H9 (cell line): Measurements from ENCODE around the gene AMT. TPM values are rescaled to one million over a fixed set of nuclear protein-coding genes. Genes with fewer than 3 reads are reported as not detected.

Experiments
- DNase-seq: peaks from one replicate; pipeline ENCODE4 v3.0.0-alpha.2; 2017
- H2AFZ ChIP-seq: one replicate; pipeline ENCODE4 v1.6.1; 2013; ENCODE audit warnings: mild to moderate bottlenecking, low read length, control low read depth, moderate library complexity
- H2AK5ac ChIP-seq: 2 replicates; pipeline ENCODE4 v1.6.1; 2013; ENCODE audit warnings: low read length, control low read depth, mixed read lengths; ENCODE audit not compliant: insufficient read length
- H2BK120ac ChIP-seq: one replicate; pipeline ENCODE4 v1.6.1; 2013; ENCODE audit warnings: low read depth, mild to moderate bottlenecking, low read length, control low read depth, inconsistent platforms; ENCODE audit not compliant: poor library complexity, severe bottlenecking
- H2BK12ac ChIP-seq: 2 replicates; pipeline ENCODE4 v1.6.1; 2013; ENCODE audit warnings: low read length, control low read depth, mixed read lengths, low read depth; ENCODE audit not compliant: insufficient read length
- H2BK15ac ChIP-seq: 2 replicates; pipeline ENCODE4 v1.6.1; 2013; ENCODE audit warnings: low read depth, low read length, control low read depth
- H2BK20ac ChIP-seq: one replicate; pipeline ENCODE4 v1.6.1; 2013; ENCODE audit warnings: low read depth, mild to moderate bottlenecking, low read length, control low read depth, inconsistent platforms; ENCODE audit not compliant: poor library complexity, severe bottlenecking
- H2BK5ac ChIP-seq: 2 replicates; pipeline ENCODE4 v1.6.1; 2013; ENCODE audit warnings: low read length, control low read depth, mixed read lengths; ENCODE audit not compliant: insufficient read length
- H3K14ac ChIP-seq: 2 replicates; pipeline ENCODE4 v1.6.1; 2013; ENCODE audit warnings: low read length, control low read depth; ENCODE audit not compliant: insufficient read depth
- H3K18ac ChIP-seq: 2 replicates; pipeline ENCODE4 v1.6.1; 2013; ENCODE audit warnings: low read depth, mild to moderate bottlenecking, mixed read lengths, low read length, control low read depth; ENCODE audit not compliant: insufficient read length
- H3K23ac ChIP-seq: 2 replicates; pipeline ENCODE4 v1.6.1; 2013; ENCODE audit warnings: low read length, control low read depth, mixed read lengths, low read depth; ENCODE audit not compliant: insufficient read length
- H3K23me2 ChIP-seq: 2 replicates; pipeline ENCODE4 v1.6.1; 2013; ENCODE audit warnings: low read depth, mild to moderate bottlenecking, mixed read lengths, low read length, control low read depth; ENCODE audit not compliant: insufficient read length, poor library complexity, severe bottlenecking
- H3K27ac ChIP-seq: 2 replicates; pipeline ENCODE4 v1.5.1; 2013; ENCODE audit warnings: low read length, control low read depth, mixed read lengths, low read depth; ENCODE audit not compliant: insufficient read length
- H3K27me3 ChIP-seq: 2 replicates; pipeline ENCODE4 v1.6.1; 2013; ENCODE audit warnings: low read length, control low read depth, inconsistent platforms; ENCODE audit not compliant: insufficient read depth
- H3K4ac ChIP-seq: 2 replicates; pipeline ENCODE4 v1.6.1; 2013; ENCODE audit warnings: low read depth, mild to moderate bottlenecking, control low read depth, inconsistent platforms, low read length, moderate library complexity
- H3K4me1 ChIP-seq: 2 replicates; pipeline ENCODE4 v1.6.1; 2013; ENCODE audit warnings: low read length, control low read depth, inconsistent platforms; ENCODE audit not compliant: insufficient read depth
- H3K4me2 ChIP-seq: 2 replicates; pipeline ENCODE4 v1.6.1; 2013; ENCODE audit warnings: low read length, control low read depth, mixed read lengths; ENCODE audit not compliant: insufficient read length, insufficient read depth
- H3K56ac ChIP-seq: 2 replicates; pipeline ENCODE4 v1.6.1; 2013; ENCODE audit warnings: low read depth, mild to moderate bottlenecking, mixed read lengths, low read length, control low read depth; ENCODE audit not compliant: insufficient read length
- H3K79me1 ChIP-seq: 2 replicates; pipeline ENCODE4 v1.6.1; 2013; ENCODE audit warnings: low read depth, mild to moderate bottlenecking, moderate library complexity, low read length, control low read depth, inconsistent platforms; ENCODE audit not compliant: insufficient read depth, poor library complexity, severe bottlenecking
- H3K79me2 ChIP-seq: 2 replicates; pipeline ENCODE4 v1.6.1; 2013; ENCODE audit warnings: low read length, control low read depth, inconsistent platforms; ENCODE audit not compliant: insufficient read depth
- H3K9ac ChIP-seq: 2 replicates; pipeline ENCODE4 v1.6.1; 2013; ENCODE audit warnings: low read length, control low read depth, mixed read lengths; ENCODE audit not compliant: insufficient read length; ENCODE audit errors: extremely low read depth
- H3K9me3 ChIP-seq: one replicate; pipeline ENCODE4 v1.6.1; 2013; ENCODE audit warnings: low read depth, low read length, inconsistent platforms; ENCODE audit not compliant: control insufficient read depth
- H3T11ph ChIP-seq: one replicate; pipeline ENCODE4 v1.6.1; 2013; ENCODE audit warnings: mild to moderate bottlenecking, low read length, control low read depth, inconsistent platforms
- H4K20me1 ChIP-seq: one replicate; pipeline ENCODE4 v1.6.1; 2013; ENCODE audit not compliant: control insufficient read depth, insufficient read length, insufficient read depth
- H4K5ac ChIP-seq: 2 replicates; pipeline ENCODE4 v1.6.1; 2013; ENCODE audit warnings: low read depth, mild to moderate bottlenecking, mixed read lengths, low read length, control low read depth; ENCODE audit not compliant: insufficient read length
- H4K8ac ChIP-seq: replicated peaks from 2 replicates; pipeline ENCODE4 v1.6.1; 2013; ENCODE audit warnings: low read length, control low read depth, mixed read lengths, low read depth; ENCODE audit not compliant: insufficient read length
- H4K91ac ChIP-seq: 2 replicates; pipeline ENCODE4 v1.6.1; 2013; ENCODE audit warnings: low read depth, mild to moderate bottlenecking, moderate library complexity, mixed read lengths, low read length, control low read depth; ENCODE audit not compliant: insufficient read length
- H3K27ac Mint-ChIP-seq, 3 experiments: 2 replicates in 2 of 3; 3 replicates in 1 of 3; pipeline ENCODE4 v1.8.0; 2020 to 2021; ENCODE audit warnings: mixed read lengths in 3 of 3, mild to moderate bottlenecking in 1 of 3, moderate library complexity in 1 of 3
- H3K27me3 Mint-ChIP-seq: 2 replicates; pipeline ENCODE4 v1.8.0; 2021; ENCODE audit warnings: low read depth, mild to moderate bottlenecking, moderate library complexity, mixed read lengths
- H3K36me3 Mint-ChIP-seq, 3 experiments: 2 replicates in 2 of 3; 3 replicates in 1 of 3; pipeline ENCODE4 v1.8.0; 2020 to 2021; ENCODE audit warnings: low read depth in 3 of 3, mixed read lengths in 3 of 3; ENCODE audit not compliant: insufficient read depth in 1 of 3
- H3K4me1 Mint-ChIP-seq, 2 experiments: 2 replicates each; pipeline ENCODE4 v1.8.0; 2020; ENCODE audit warnings: mixed read lengths in 2 of 2
- H3K4me3 Mint-ChIP-seq, 2 experiments: 2 replicates in 1 of 2; 3 replicates in 1 of 2; pipeline ENCODE4 v1.8.0; 2020 to 2021; ENCODE audit warnings: mild to moderate bottlenecking in 2 of 2, mixed read lengths in 2 of 2, moderate library complexity in 1 of 2
- H3K9me3 Mint-ChIP-seq, 2 experiments: 2 replicates in 1 of 2; 3 replicates in 1 of 2; pipeline ENCODE4 v1.8.0; 2020; ENCODE audit warnings: mild to moderate bottlenecking in 2 of 2, mixed read lengths in 2 of 2, moderate library complexity in 1 of 2
- WGBS: extraction: QIAGEN DNeasy Blood & Tissue Kit; methylation state at CpG from one replicate; pipeline ENCODE4 v1.1.7; 2013; ENCODE audit warnings: missing lambda C conversion rate, low lambda C conversion rate, mixed read lengths; ENCODE audit not compliant: insufficient read length; ENCODE audit errors: extremely low coverage; 5-methylcytosine and 5-hydroxymethylcytosine counted together
- total RNA-seq: library from RNA; stranded (reverse); gene quantifications from 2 replicates; pipeline ENCODE4 v1.2.1, GENCODE V29; 2021
- TF ChIP-seq, protein P1 (sequence below): fragments of 200-600 bp; sonication (generic); conservative IDR thresholded peaks from 3 replicates; pipeline ENCODE4 v1.8.0; 2021; ENCODE audit warnings: antibody characterized with exemption, mild to moderate bottlenecking

The AMT gene
- total RNA-seq, 1 experiment from 2014 or later, result 41.2 TPM

DNA sequence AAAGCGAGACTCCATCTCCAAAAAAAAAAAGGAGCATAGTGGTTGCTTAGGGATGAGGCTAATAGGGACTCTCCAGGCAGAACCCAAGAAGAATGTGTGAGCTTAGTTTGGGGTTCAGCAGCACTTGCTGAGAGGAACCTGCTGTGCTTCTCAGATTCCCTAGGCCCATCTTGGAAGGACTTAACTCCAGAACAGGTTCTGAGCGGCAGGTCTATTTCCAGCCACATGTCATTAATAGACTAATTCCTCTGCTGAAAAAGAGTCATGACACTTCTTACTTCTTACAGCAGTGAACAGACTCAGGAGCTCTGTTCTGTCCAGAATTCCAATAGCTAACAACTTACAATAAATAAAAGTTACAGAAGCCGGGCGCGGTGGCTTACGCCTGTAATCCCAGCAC is 33.0 kb downstream of the AMT start:
- no peak overlapping the region for H3K56ac ChIP-seq
- DNase-seq, result no peak
- H2AFZ ChIP-seq, result no peak overlapping the region
- no peak overlapping the region for H3K9ac ChIP-seq
- H2BK5ac ChIP-seq, result no peak overlapping the region
- H3K4me1 ChIP-seq, result no peaks in the 10 kb centered on the region
- no peaks in the 10 kb centered on the region; a peak in 1 of 5 replicates for H3K9me3 Mint-ChIP-seq
- H2BK12ac ChIP-seq, result no peak overlapping the region
- no peak overlapping the region for H4K5ac ChIP-seq
- no peaks in the 10 kb centered on the region for H4K20me1 ChIP-seq
- H3K36me3 Mint-ChIP-seq, result peaks cover 7 to 19% (median 14%) of the 10 kb centered on the region in 3 experiments; a peak in 6 of 7 replicates
- H2BK15ac ChIP-seq, result no peak overlapping the region
- H3K79me1 ChIP-seq, result peaks cover 7% of the 10 kb centered on the region
- no peaks in the 10 kb centered on the region for H3K9me3 ChIP-seq
- no peaks in the 10 kb centered on the region for H3K27me3 Mint-ChIP-seq
- no peak overlapping the region for H3K4ac ChIP-seq
- no peak overlapping the region for H2BK20ac ChIP-seq
- H3K14ac ChIP-seq, result no peak overlapping the region
- H3K79me2 ChIP-seq, result peaks cover 45% of the 10 kb centered on the region; the same call in 1 of the 2 replicates
- no peak overlapping the region for H3K18ac ChIP-seq
- H3K27me3 ChIP-seq, result no peaks in the 10 kb centered on the region
- TF ChIP-seq, protein P1, sequence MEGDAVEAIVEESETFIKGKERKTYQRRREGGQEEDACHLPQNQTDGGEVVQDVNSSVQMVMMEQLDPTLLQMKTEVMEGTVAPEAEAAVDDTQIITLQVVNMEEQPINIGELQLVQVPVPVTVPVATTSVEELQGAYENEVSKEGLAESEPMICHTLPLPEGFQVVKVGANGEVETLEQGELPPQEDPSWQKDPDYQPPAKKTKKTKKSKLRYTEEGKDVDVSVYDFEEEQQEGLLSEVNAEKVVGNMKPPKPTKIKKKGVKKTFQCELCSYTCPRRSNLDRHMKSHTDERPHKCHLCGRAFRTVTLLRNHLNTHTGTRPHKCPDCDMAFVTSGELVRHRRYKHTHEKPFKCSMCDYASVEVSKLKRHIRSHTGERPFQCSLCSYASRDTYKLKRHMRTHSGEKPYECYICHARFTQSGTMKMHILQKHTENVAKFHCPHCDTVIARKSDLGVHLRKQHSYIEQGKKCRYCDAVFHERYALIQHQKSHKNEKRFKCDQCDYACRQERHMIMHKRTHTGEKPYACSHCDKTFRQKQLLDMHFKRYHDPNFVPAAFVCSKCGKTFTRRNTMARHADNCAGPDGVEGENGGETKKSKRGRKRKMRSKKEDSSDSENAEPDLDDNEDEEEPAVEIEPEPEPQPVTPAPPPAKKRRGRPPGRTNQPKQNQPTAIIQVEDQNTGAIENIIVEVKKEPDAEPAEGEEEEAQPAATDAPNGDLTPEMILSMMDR, result no peak
- H3K27ac ChIP-seq, result no peak overlapping the region
- peaks cover 0 to 5% of the 10 kb centered on the region in 2 experiments; a peak in 2 of 4 replicates for H3K4me1 Mint-ChIP-seq
- no peak overlapping the region for H3T11ph ChIP-seq
- no peak overlapping the region for H3K23ac ChIP-seq
- no peak overlapping the region for H4K91ac ChIP-seq
- H2BK120ac ChIP-seq, result no peak overlapping the region
- peak overlapping the region in 1 of 3 experiments; percentile 44; a peak in 1 of 7 replicates for H3K27ac Mint-ChIP-seq
- WGBS, result no CpG with 5 or more reads among the region's 6 CpGs
- no peak overlapping the region for H3K4me2 ChIP-seq
- H4K8ac ChIP-seq, result no peak overlapping the region
- no peaks in the 10 kb centered on the region for H3K23me2 ChIP-seq
- no peak overlapping the region for H2AK5ac ChIP-seq
- H3K4me3 Mint-ChIP-seq, result no peak overlapping the region
